Measurements from ENCODE around the gene RAB34.

DNA sequence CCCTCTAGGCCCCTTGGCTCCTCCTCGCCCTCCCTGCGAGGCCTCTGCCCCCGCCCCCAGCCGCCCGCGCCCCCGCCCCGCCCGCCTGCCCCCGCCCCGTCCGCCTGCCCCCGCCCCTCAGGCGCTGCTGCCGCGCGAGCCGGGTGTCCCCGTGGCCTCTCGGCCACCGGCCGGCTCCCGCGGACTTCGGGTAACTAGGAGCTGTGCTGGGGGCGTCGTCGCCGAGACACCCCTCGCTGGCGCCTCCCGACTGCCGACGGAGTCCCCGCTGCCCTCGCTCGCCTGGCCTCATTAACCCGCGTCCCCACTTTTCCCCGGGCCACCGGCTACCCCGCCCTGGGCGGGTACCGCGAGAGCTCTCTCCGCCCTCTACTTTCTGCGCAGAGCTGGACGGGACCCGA, 8.6 kb upstream of the RAB34 start, which contains the start of gene TLCD1:
- TF ChIP-seq, protein P1, sequence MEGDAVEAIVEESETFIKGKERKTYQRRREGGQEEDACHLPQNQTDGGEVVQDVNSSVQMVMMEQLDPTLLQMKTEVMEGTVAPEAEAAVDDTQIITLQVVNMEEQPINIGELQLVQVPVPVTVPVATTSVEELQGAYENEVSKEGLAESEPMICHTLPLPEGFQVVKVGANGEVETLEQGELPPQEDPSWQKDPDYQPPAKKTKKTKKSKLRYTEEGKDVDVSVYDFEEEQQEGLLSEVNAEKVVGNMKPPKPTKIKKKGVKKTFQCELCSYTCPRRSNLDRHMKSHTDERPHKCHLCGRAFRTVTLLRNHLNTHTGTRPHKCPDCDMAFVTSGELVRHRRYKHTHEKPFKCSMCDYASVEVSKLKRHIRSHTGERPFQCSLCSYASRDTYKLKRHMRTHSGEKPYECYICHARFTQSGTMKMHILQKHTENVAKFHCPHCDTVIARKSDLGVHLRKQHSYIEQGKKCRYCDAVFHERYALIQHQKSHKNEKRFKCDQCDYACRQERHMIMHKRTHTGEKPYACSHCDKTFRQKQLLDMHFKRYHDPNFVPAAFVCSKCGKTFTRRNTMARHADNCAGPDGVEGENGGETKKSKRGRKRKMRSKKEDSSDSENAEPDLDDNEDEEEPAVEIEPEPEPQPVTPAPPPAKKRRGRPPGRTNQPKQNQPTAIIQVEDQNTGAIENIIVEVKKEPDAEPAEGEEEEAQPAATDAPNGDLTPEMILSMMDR (IDR thresholded peaks at IDR 0.05) = no peak
- TF ChIP-seq POLR2A (IDR thresholded peaks at IDR 0.05) (no peak), POLR2AphosphoS5 (IDR thresholded peaks at IDR 0.05) (no peak)

Measured in breast epithelium (tissue), 3 donors.